Hypothalamus (tissue), 51 donors: Measurements from ENCODE around the gene KCNN4.

Experiments
- DNase-seq, 51 donors: peaks; one replicate each; lab custom pipeline; 2025; lab: John Stamatoyannopoulos, UW

The KCNN4 gene

GRCh38 chr19:43721469-43722048 lies 59.2 kb downstream of the KCNN4 start:
- no peak for DNase-seq

GRCh38 chr19:43720936-43721335 lies 59.8 kb downstream of the KCNN4 start:
- no peak for DNase-seq

GRCh38 chr19:43719918-43720317 lies 60.9 kb downstream of the KCNN4 start:
- no peak for DNase-seq

- DNase-seq = no peak
These were observed 61.4 kb downstream of the KCNN4 start for GRCh38 chr19:43719378-43719868.

- DNase-seq = no peak
These were observed 62.0 kb downstream of the KCNN4 start for GRCh38 chr19:43718627-43719377.
